PC-3 (cell line): ENCODE data around the gene LRRC71. TPM values are rescaled to one million over a fixed set of nuclear protein-coding genes. Genes with fewer than 3 reads are reported as not detected.

ENCODE experiments used
- ATAC-seq: fragments of 200-7000 bp; cut with Tn5 transposase; 2 replicates; pipeline ENCODE4 v1.9.1; 2020; ENCODE audit warnings: mild to moderate bottlenecking, moderate library complexity
- BruUV-seq: library from RNA; stranded (reverse); fragments of 400-500 nt; replicated peaks from 2 replicates; lab custom pipeline; 2021; lab: Mats Ljungman, UMichigan
- CTCF ChIA-PET: fragments of 300-600 bp; sonication (Branson Sonifier 250); formaldehyde crosslinking; loops from one replicate; lab custom pipeline; 2022; ENCODE audit warnings: antibody characterized with exemption; lab: Charles Lee
- POLR2A ChIA-PET: fragments of 300-600 bp; sonication (Branson Sonifier 250); formaldehyde crosslinking; loops from one replicate; lab custom pipeline; 2022; ENCODE audit warnings: antibody characterized with exemption; ENCODE audit not compliant: unreplicated experiment; lab: Charles Lee
- DNase-seq: peaks from one replicate; pipeline ENCODE4 v3.0.0-alpha.2; 2015
- H2AFZ ChIP-seq: fragments of 300-600 bp; sonication (generic); 2 replicates; pipeline ENCODE4 v1.6.0; 2016; ENCODE audit warnings: antibody characterized with exemption, low read length
- H3F3A ChIP-seq: fragments of 300-600 bp; sonication (generic); one replicate; pipeline ENCODE4 v1.6.0; 2017; ENCODE audit warnings: antibody characterized with exemption, low read length, control low read depth, mild to moderate bottlenecking; ENCODE audit not compliant: unreplicated experiment
- H3K27ac ChIP-seq: fragments of 300-600 bp; sonication (generic); 2 replicates; pipeline ENCODE4 v1.5.1; 2016; ENCODE audit warnings: mild to moderate bottlenecking, low read length
- H3K27me3 ChIP-seq: fragments of 300-600 bp; sonication (generic); 2 replicates; pipeline ENCODE4 v1.6.1; 2016; ENCODE audit warnings: low read length, mixed read lengths
- H3K36me3 ChIP-seq: fragments of 300-600 bp; sonication (generic); 2 replicates; pipeline ENCODE4 v1.6.1; 2016; ENCODE audit warnings: low read depth, mixed run types, low read length, mixed read lengths
- H3K4me1 ChIP-seq: fragments of 300-600 bp; sonication (generic); 2 replicates; pipeline ENCODE4 v1.5.1; 2016; ENCODE audit warnings: low read length; ENCODE audit not compliant: insufficient read depth
- H3K4me2 ChIP-seq: fragments of 300-600 bp; sonication (generic); 2 replicates; pipeline ENCODE4 v1.6.0; 2016; ENCODE audit warnings: low read length
- H3K4me3 ChIP-seq: fragments of 300-600 bp; sonication (generic); 2 replicates; pipeline ENCODE4 v1.5.1; 2016; ENCODE audit warnings: mild to moderate bottlenecking, low read length, mixed read lengths
- H3K79me2 ChIP-seq: fragments of 300-600 bp; sonication (generic); 2 replicates; pipeline ENCODE4 v1.6.1; 2017; ENCODE audit warnings: low read length, mixed read lengths
- H3K9ac ChIP-seq: fragments of 300-600 bp; sonication (generic); 2 replicates; pipeline ENCODE4 v1.6.0; 2016; ENCODE audit warnings: mild to moderate bottlenecking, low read length
- H3K9me2 ChIP-seq: fragments of 300-600 bp; sonication (generic); replicated peaks from 2 replicates; pipeline ENCODE4 v1.6.1; 2016; ENCODE audit warnings: mixed run types, low read length, mixed read lengths
- H3K9me3 ChIP-seq: fragments of 300-600 bp; sonication (generic); 2 replicates; pipeline ENCODE4 v1.6.1; 2016; ENCODE audit warnings: low read length, mixed read lengths
- H4K20me1 ChIP-seq: fragments of 300-600 bp; sonication (generic); 2 replicates; pipeline ENCODE4 v1.6.1; 2016; ENCODE audit warnings: low read length, mixed read lengths
- CTCF ChIP-seq: fragments of 300-600 bp; sonication (generic); conservative IDR thresholded peaks from 2 replicates; pipeline ENCODE4 v1.5.1; 2017; ENCODE audit warnings: antibody characterized with exemption, low read depth, mild to moderate bottlenecking, low read length
- EZH2 ChIP-seq: fragments of 300-600 bp; sonication (generic); IDR thresholded peaks from one replicate; pipeline ENCODE4 v1.6.1; 2017; ENCODE audit warnings: antibody characterized with exemption, mild to moderate bottlenecking, low read length; ENCODE audit not compliant: unreplicated experiment
- EZH2phosphoT487 ChIP-seq: fragments of 300-600 bp; sonication (generic); IDR thresholded peaks from 2 replicates; pipeline ENCODE4 v1.6.1; 2018; ENCODE audit warnings: mild to moderate bottlenecking, antibody characterized with exemption, low read length, borderline replicate concordance
- intact Hi-C: fragments of 100-400 bp; cut with micrococcal nuclease; formaldehyde crosslinking; loops from 2 replicates; pipeline ENCODE4 v1.9.0; 2023
- total RNA-seq: library from RNA; depleted of rRNA; stranded (reverse); fragments of >200 nt; gene quantifications from 2 replicates; pipeline ENCODE4 v1.2.3, GENCODE V29; 2014

The LRRC71 gene
- total RNA-seq, 1 experiment from 2014 or later: 0.11 TPM

- H3K36me3 ChIP-seq: peaks cover 28% of the 10 kb centered on the region
- TF ChIP-seq EZH2phosphoT487: no peak
- TF ChIP-seq CTCF: no peak
- H3K4me3 ChIP-seq: no peak overlapping the region
- no peaks in the 10 kb centered on the region for H3K9me3 ChIP-seq
- no peaks in the 10 kb centered on the region for H3F3A ChIP-seq
- H4K20me1 ChIP-seq: no peaks in the 10 kb centered on the region
- no peak overlapping the region for H3K27ac ChIP-seq
- no peak overlapping the region for H2AFZ ChIP-seq
- no peak overlapping the region for H3K4me2 ChIP-seq
- ChIA-PET CTCF (no interaction called here), POLR2A (no interaction called here)
- intact Hi-C loops: no loop called here
- H3K79me2 ChIP-seq: no peaks in the 10 kb centered on the region
- no peak for DNase-seq
- H3K27me3 ChIP-seq: no peaks in the 10 kb centered on the region
- peaks cover 16% of the 10 kb centered on the region; the same call in 1 of the 2 replicates for H3K4me1 ChIP-seq
- ATAC-seq: no peak
- no TSS peak for BruUV-seq
- no peak overlapping the region for H3K9ac ChIP-seq
- H3K9me2 ChIP-seq: no peaks in the 10 kb centered on the region
Observed at GRCh38 chr1:156956333-156956732, 35.9 kb downstream of the LRRC71 start.

- no peak overlapping the region for H3K9ac ChIP-seq
- DNase-seq (peak; percentile 47), ATAC-seq (no peak; the same call in 1 of the 2 replicates)
- no peaks in the 10 kb centered on the region for H3F3A ChIP-seq
- no peak overlapping the region for H3K4me3 ChIP-seq
- no peaks in the 10 kb centered on the region for H3K27me3 ChIP-seq
- ChIA-PET POLR2A (no interaction called here), CTCF (no interaction called here)
- no peaks in the 10 kb centered on the region for H3K79me2 ChIP-seq
- H3K9me3 ChIP-seq: no peaks in the 10 kb centered on the region
- H4K20me1 ChIP-seq: no peaks in the 10 kb centered on the region
- H3K4me1 ChIP-seq: peaks cover 16% of the 10 kb centered on the region; the same call in 1 of the 2 replicates
- H3K36me3 ChIP-seq: peaks cover 29% of the 10 kb centered on the region
- H3K9me2 ChIP-seq: no peaks in the 10 kb centered on the region
- no peak overlapping the region for H2AFZ ChIP-seq
- no peak overlapping the region for H3K4me2 ChIP-seq
- H3K27ac ChIP-seq: no peak overlapping the region
- intact Hi-C loops: no loop called here
- BruUV-seq: no TSS peak
- TF ChIP-seq EZH2 (no peak), CTCF (no peak)
Observed at GRCh38 chr1:156957634-156958033, 37.2 kb downstream of the LRRC71 start.

GRCh38 chr1:156958247-156958714, 37.8 kb downstream of the LRRC71 start:
- intact Hi-C loops: no loop called here
- peaks cover 16% of the 10 kb centered on the region; the same call in 1 of the 2 replicates for H3K4me1 ChIP-seq
- H3K9me2 ChIP-seq: no peaks in the 10 kb centered on the region
- no peak overlapping the region for H2AFZ ChIP-seq
- peaks cover 30% of the 10 kb centered on the region for H3K36me3 ChIP-seq
- H4K20me1 ChIP-seq: no peaks in the 10 kb centered on the region
- no TSS peak for BruUV-seq
- DNase-seq: peak; percentile 52
- no peaks in the 10 kb centered on the region for H3K79me2 ChIP-seq
- no peak overlapping the region for H3K9ac ChIP-seq
- no peak overlapping the region for H3K27ac ChIP-seq
- H3K4me3 ChIP-seq: no peak overlapping the region
- ATAC-seq: peak; percentile 21
- POLR2A ChIA-PET: interaction anchor here (0.6 kb wide), 1 partner anchor 39 kb away, joined by 4 read pairs; no protein-coding TSS in a partner anchor
- TF ChIP-seq CTCF: no peak
- no peak for TF ChIP-seq EZH2
- no peak for TF ChIP-seq EZH2phosphoT487
- no peaks in the 10 kb centered on the region for H3K27me3 ChIP-seq
- H3K4me2 ChIP-seq: no peak overlapping the region
- CTCF ChIA-PET: no interaction called here
- H3F3A ChIP-seq: no peaks in the 10 kb centered on the region
- H3K9me3 ChIP-seq: no peaks in the 10 kb centered on the region
